ENCODE results near the gene NCKAP5.

DNA sequence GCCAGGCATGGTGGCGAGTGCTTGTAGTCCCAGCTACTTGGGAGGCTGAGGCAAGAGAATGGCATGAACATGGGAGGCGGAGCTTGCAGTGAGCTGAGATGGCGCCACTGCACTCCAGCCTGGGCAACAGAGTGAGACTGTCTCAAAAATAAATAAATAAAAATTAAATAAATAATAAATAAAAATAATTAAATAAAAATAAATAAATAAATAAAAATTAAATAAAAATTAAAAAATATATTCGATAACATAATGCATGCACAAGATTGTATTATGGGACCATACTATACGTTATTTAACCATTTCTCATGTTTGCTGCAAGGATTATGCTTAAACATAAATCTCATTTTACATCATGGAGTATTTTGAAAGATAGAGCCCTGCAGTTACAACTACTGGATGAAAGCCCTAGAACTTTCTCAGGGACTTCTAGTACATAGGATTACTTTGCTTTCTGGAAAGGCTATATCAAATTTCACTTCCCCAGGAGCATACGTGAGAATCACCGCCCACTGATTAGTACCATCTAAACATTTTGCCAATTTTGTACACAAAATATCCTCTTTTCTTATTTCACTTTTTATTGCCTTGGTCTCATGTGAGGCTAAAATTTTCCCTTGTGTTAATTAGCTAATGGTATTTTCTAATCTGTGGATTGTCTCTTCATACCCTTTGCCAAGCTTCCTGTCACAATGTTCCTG, 664.0 kb downstream of the NCKAP5 start:
- TF ChIP-seq CTCF (IDR thresholded peaks at IDR 0.05; ENCODE audit: insufficient read depth, low read length) (no peak), POLR2AphosphoS5 (IDR thresholded peaks at IDR 0.05; ENCODE audit: low read depth) (no peak), GABPA (IDR thresholded peaks at IDR 0.05; ENCODE audit: low read depth) (no peak)

All from HL-60 (cell line).